Measurements from ENCODE around the gene FBXL7. TPM values are rescaled to one million over a fixed set of nuclear protein-coding genes. Genes with fewer than 3 reads are reported as not detected.

Gene FBXL7
- polyA plus RNA-seq, 3 donors = not detected

- intact Hi-C loops (cut with micrococcal nuclease) = no loop called here
- 95% methylated on average over 2 of the region's 2 CpGs for WGBS (ENCODE audit: insufficient coverage)
- H4K20me1 ChIP-seq (ENCODE audit: insufficient read depth, low read length) = no peaks in the 10 kb centered on the region
- no peaks in the 10 kb centered on the region for H3K79me2 ChIP-seq (ENCODE audit: insufficient read depth, low read length)
- no peaks in the 10 kb centered on the region for H3K4me1 ChIP-seq (ENCODE audit: control insufficient read depth in 1 of 2, insufficient read depth in 2 of 2, low read length in 2 of 2)
- Mint-ChIP-seq H3K4me3 (no peak overlapping the region), H3K27ac (no peak overlapping the region), H3K36me3 (no peaks in the 10 kb centered on the region), H3K4me1 (no peaks in the 10 kb centered on the region), H3K27me3 (ENCODE audit: low read depth in 3 of 3) (peaks cover 0 to 2% (median 2%) of the 10 kb centered on the region in 3 donors), H3K9me3 (peaks cover 0 to 9% (median 0%) of the 10 kb centered on the region in 7 donors)
- H3K36me3 ChIP-seq (replicated peaks in 1 of 2; ENCODE audit: control insufficient read depth in 1 of 2, insufficient read depth in 2 of 2, low read length in 2 of 2) = no peaks in the 10 kb centered on the region
- H3K9me3 ChIP-seq (replicated peaks in 1 of 2; ENCODE audit: control insufficient read depth in 1 of 2, insufficient read depth in 1 of 2, low read length in 2 of 2) = no peaks in the 10 kb centered on the region
- H3K27me3 ChIP-seq (ENCODE audit: control insufficient read depth in 2 of 2, insufficient read depth in 2 of 2, low read length in 2 of 2) = no peaks in the 10 kb centered on the region
- no peak for DNase-seq
- TF ChIP-seq, protein P1, sequence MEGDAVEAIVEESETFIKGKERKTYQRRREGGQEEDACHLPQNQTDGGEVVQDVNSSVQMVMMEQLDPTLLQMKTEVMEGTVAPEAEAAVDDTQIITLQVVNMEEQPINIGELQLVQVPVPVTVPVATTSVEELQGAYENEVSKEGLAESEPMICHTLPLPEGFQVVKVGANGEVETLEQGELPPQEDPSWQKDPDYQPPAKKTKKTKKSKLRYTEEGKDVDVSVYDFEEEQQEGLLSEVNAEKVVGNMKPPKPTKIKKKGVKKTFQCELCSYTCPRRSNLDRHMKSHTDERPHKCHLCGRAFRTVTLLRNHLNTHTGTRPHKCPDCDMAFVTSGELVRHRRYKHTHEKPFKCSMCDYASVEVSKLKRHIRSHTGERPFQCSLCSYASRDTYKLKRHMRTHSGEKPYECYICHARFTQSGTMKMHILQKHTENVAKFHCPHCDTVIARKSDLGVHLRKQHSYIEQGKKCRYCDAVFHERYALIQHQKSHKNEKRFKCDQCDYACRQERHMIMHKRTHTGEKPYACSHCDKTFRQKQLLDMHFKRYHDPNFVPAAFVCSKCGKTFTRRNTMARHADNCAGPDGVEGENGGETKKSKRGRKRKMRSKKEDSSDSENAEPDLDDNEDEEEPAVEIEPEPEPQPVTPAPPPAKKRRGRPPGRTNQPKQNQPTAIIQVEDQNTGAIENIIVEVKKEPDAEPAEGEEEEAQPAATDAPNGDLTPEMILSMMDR (IDR thresholded peaks at IDR 0.05) = no peak
- no peak overlapping the region for H3K27ac ChIP-seq (ENCODE audit: low read depth in 1 of 2, low read length in 2 of 2)
- no peak overlapping the region for H3K4me2 ChIP-seq (replicated peaks; ENCODE audit: extremely low read depth, low read length, poor library complexity, severe bottlenecking)
- H3K9ac ChIP-seq (ENCODE audit: insufficient read depth, low read length, poor library complexity, severe bottlenecking) = no peak overlapping the region
- H2AFZ ChIP-seq (ENCODE audit: insufficient read depth, low read depth, low read length, poor library complexity, severe bottlenecking) = no peak overlapping the region
- H3K4me3 ChIP-seq (replicated peaks in 1 of 3; ENCODE audit: low read depth in 2 of 3, low read length in 3 of 3) = no peak overlapping the region
These were observed 323.4 kb downstream of the FBXL7 start for GRCh38 chr5:15823398-15823797.

- H3K9me3 ChIP-seq (replicated peaks in 1 of 2; ENCODE audit: control insufficient read depth in 1 of 2, insufficient read depth in 1 of 2, low read length in 2 of 2) = peaks cover 4% of the 10 kb centered on the region in 2 donors
- no peak overlapping the region for H3K4me2 ChIP-seq (replicated peaks; ENCODE audit: extremely low read depth, low read length, poor library complexity, severe bottlenecking)
- no peaks in the 10 kb centered on the region for H3K27me3 ChIP-seq (ENCODE audit: control insufficient read depth in 2 of 2, insufficient read depth in 2 of 2, low read length in 2 of 2)
- WGBS (ENCODE audit: insufficient coverage) = 100% methylated on average over 1 of the region's 1 CpG
- no peaks in the 10 kb centered on the region for H3K79me2 ChIP-seq (ENCODE audit: insufficient read depth, low read length)
- no peak for DNase-seq
- Mint-ChIP-seq H3K27me3 (ENCODE audit: low read depth in 3 of 3) (peaks cover 0 to 2% (median 0%) of the 10 kb centered on the region in 3 donors), H3K36me3 (no peaks in the 10 kb centered on the region), H3K9me3 (peaks cover 0 to 14% (median 5%) of the 10 kb centered on the region in 7 donors), H3K27ac (no peak overlapping the region), H3K4me1 (no peaks in the 10 kb centered on the region), H3K4me3 (no peak overlapping the region)
- no peaks in the 10 kb centered on the region for H3K36me3 ChIP-seq (replicated peaks in 1 of 2; ENCODE audit: control insufficient read depth in 1 of 2, insufficient read depth in 2 of 2, low read length in 2 of 2)
- no peak overlapping the region for H3K27ac ChIP-seq (ENCODE audit: low read depth in 1 of 2, low read length in 2 of 2)
- no peak overlapping the region for H2AFZ ChIP-seq (ENCODE audit: insufficient read depth, low read depth, low read length, poor library complexity, severe bottlenecking)
- H3K4me3 ChIP-seq (replicated peaks in 1 of 3; ENCODE audit: low read depth in 2 of 3, low read length in 3 of 3) = no peak overlapping the region
- intact Hi-C loops (cut with micrococcal nuclease) = no loop called here
- TF ChIP-seq, protein P1 (IDR thresholded peaks at IDR 0.05) = no peak
- no peak overlapping the region for H3K9ac ChIP-seq (ENCODE audit: insufficient read depth, low read length, poor library complexity, severe bottlenecking)
- no peaks in the 10 kb centered on the region for H3K4me1 ChIP-seq (ENCODE audit: control insufficient read depth in 1 of 2, insufficient read depth in 2 of 2, low read length in 2 of 2)
- no peaks in the 10 kb centered on the region for H4K20me1 ChIP-seq (ENCODE audit: insufficient read depth, low read length)
These were observed 327.8 kb downstream of the FBXL7 start for GRCh38 chr5:15827741-15828140.

All from CD14-positive monocyte (primary cell).